GM12864 (cell line): ENCODE results near the gene CALM3.

ENCODE experiments used
- DNase-seq: peaks from one replicate; pipeline ENCODE4 v3.0.0-alpha.2; 2011; ENCODE audit warnings: low read depth
- H3K4me3 ChIP-seq: 2 replicates; pipeline ENCODE4 v1.5.1; 2011; ENCODE audit warnings: mild to moderate bottlenecking, low read depth, low read length, control low read depth
- CTCF ChIP-seq: IDR thresholded peaks from 2 replicates; pipeline ENCODE4 v1.5.1; 2011; ENCODE audit warnings: low read depth, mild to moderate bottlenecking, moderate library complexity, low read length, control low read depth, inconsistent platforms; ENCODE audit errors: missing control alignments

The CALM3 gene

GRCh38 chr19:46610413-46610775, 9.3 kb downstream of the CALM3 start:
- no peak for DNase-seq
- TF ChIP-seq CTCF = no peak
- H3K4me3 ChIP-seq = no peak overlapping the region

- H3K4me3 ChIP-seq = no peak overlapping the region
- no peak for TF ChIP-seq CTCF
- DNase-seq = no peak
These were observed 10.0 kb downstream of the CALM3 start for GRCh38 chr19:46610851-46611770.

GRCh38 chr19:46611776-46612175, 10.6 kb downstream of the CALM3 start:
- no peak for DNase-seq
- no peak for TF ChIP-seq CTCF
- H3K4me3 ChIP-seq = no peak overlapping the region

- no peak for TF ChIP-seq CTCF
- no peak overlapping the region for H3K4me3 ChIP-seq
- no peak for DNase-seq
These were observed 12.4 kb downstream of the CALM3 start for GRCh38 chr19:46613525-46613924.

GRCh38 chr19:46614114-46614722, 13.1 kb downstream of the CALM3 start:
- TF ChIP-seq CTCF = peak; percentile 84
- DNase-seq = no peak
- no peak overlapping the region for H3K4me3 ChIP-seq

GRCh38 chr19:46615966-46616365, 14.8 kb downstream of the CALM3 start:
- TF ChIP-seq CTCF = no peak
- no peak for DNase-seq
- H3K4me3 ChIP-seq = no peak overlapping the region
